SW480 (cell line): Measurements from ENCODE around the gene CAPN1.
"Not testable (repeated sequence)": the region's sequence is repeated elsewhere in the genome, so short reads cannot be mapped to it uniquely, and the experiment has no call there.

Source experiments
- DNase-seq: peaks from one replicate; pipeline ENCODE4 v3.0.0-alpha.2; 2016; ENCODE audit warnings: low spot score

CAPN1 gene

DNA sequence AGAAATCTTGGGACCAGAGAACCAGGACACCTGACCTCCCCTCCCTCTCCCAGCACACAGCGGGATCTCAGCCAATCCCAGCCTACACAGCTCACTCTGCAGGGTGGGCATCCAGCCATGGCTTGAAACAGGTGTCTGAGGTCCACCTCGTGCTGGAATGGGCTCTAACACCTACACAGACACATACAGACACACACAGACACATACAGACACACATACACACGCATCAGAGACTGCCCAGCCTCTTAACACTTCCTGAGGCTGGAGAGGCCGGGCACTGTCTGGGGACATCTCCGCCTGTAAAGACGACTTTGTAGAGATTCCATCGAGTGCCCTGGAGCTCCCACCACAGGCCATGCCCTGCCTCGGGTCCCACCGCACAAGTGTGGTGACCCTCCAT lies 36.7 kb downstream of the CAPN1 start:
- no peak for DNase-seq

DNA sequence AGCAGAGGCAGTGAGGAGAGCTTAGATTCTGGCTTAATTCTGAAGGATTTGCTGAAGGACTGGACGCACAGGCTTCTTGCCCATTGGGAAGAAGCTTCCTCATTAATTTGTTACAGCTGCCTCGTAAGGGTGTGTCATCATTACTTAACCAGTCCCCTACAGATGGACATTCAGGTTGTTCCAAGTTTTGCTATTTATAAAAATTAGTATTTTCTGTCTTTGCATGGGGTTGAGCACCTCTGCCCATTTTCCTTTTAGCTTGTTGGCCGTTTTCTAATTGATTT lies 38.1 kb downstream of the CAPN1 start:
- DNase-seq = no peak

DNA sequence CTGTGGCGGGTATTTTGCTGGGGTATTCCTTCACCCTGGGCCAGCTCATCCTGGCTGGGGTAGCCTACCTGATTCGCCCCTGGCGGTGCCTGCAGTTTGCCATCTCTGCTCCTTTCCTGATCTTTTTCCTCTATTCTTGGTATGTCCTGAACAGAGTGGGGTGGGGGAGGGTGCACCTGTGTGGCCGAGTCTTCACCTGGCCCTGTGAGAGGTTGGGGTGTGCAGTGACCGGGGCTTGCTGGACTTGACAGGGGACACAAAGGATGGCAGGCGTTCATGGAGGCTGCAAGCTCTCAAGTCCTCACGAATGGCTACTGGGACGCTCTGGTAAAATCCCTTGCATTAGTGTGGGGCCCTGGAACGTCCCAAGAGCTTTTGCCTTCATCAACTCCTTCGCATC lies 39.3 kb downstream of the CAPN1 start:
- no peak for DNase-seq

- no peak for DNase-seq
Measured at GRCh38 chr11:65223011-65223410, 41.3 kb downstream of the CAPN1 start.

DNA sequence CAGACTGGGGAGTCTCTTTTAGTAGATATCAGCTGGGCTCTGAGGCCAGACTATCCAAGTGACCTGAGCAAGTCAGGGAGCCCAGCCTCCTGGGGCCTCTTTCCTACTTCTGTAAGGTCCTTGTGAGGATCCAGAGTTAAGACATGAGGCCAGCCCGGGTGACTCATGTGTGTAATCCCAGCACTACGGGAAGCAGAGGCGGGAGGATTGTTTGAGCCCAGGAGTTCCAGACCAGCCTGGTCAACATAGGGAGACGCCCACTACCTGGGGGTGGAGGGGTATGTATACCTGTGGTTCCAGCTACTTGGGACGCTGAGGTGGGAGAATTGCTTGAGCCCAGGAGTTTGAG lies 43.2 kb downstream of the CAPN1 start:
- DNase-seq = no peak

GRCh38 chr11:65225279-65226102 lies 43.8 kb downstream of the CAPN1 start:
- no peak for DNase-seq

DNA sequence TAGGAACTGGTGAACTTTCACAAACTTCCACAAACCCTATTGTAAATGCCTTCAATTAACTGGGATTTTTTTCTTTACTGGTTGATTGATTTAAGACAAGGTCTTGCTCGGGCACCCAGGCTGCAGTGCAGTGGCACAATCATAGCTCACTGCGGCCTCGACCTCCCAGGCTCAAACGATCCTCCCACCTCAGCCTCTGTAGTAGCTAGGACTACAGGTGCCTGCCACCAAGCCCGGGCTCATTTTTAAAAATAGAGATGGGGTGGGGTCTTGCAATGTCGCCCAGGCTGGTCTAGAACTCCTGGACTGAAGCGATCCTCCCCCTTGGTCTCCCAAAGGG lies 44.3 kb downstream of the CAPN1 start:
- DNase-seq = no peak

GRCh38 chr11:65227879-65228278 lies 46.2 kb downstream of the CAPN1 start:
- DNase-seq = no peak

GRCh38 chr11:65236194-65237059 lies 54.7 kb downstream of the CAPN1 start:
- no peak for DNase-seq

DNA sequence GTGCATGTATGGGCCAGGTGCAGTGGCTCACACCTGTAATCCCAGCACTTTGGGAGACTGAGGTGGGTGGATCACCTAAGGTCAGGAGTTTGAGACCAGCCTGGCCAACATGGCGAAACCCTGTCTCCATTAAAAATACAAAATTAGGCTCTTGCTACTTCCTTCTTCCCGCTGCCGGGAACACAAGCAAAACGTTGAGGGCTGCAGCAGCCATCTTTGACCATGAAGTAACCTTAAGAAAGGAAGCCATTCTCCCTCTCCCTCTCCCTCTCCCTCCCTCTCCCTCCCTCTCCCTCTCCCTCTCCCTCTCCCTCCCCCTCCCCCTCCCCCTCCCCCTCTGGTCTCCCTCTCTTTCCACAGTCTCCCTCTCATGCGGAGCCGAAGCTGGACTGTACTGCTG lies 56.6 kb downstream of the CAPN1 start:
- DNase-seq = not testable (repeated sequence)

DNA sequence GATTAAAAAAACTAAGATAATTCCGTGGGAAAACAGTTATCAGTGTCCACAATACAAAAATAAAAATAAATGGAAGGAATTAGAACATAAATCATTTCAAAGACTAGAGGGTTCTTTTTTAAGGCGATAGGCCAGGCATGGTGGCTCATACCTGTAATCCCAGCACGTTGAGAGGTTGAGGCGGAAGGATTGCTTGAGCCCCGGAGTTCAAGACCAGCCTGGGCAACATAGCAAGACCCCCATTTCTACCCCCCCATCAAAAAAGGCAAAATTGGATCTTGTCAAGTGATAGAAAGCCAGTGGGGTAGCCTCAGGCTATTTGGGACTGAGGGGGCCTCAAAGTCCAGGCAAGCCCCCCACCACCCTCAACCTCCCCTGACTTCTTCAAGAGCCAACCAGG lies 59.4 kb downstream of the CAPN1 start:
- DNase-seq = no peak

GRCh38 chr11:65241692-65242091 lies 60.0 kb downstream of the CAPN1 start:
- no peak for DNase-seq

GRCh38 chr11:65242389-65242788 lies 60.7 kb downstream of the CAPN1 start:
- DNase-seq = no peak

GRCh38 chr11:65243797-65244196 lies 62.1 kb downstream of the CAPN1 start:
- no peak for DNase-seq

DNA sequence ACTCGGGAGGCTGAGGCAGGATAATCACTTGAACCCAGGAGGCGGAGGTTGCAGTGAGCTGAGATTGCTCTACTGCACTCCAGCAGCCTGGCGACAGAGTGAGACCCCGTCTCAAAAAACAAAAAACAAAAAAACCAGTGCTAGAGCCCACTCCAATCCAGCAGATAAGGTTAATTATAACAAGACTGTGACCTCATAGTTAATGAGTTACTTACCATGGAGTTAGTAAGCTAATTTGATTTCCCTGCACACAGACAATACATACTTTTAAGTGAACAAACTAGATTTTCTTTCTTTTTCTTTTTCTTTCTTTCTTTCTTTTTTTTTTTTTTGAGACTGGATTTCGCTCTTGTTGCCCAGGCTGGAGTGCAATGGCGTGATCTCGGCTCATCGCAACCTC lies 63.3 kb downstream of the CAPN1 start:
- not testable (repeated sequence) for DNase-seq

DNA sequence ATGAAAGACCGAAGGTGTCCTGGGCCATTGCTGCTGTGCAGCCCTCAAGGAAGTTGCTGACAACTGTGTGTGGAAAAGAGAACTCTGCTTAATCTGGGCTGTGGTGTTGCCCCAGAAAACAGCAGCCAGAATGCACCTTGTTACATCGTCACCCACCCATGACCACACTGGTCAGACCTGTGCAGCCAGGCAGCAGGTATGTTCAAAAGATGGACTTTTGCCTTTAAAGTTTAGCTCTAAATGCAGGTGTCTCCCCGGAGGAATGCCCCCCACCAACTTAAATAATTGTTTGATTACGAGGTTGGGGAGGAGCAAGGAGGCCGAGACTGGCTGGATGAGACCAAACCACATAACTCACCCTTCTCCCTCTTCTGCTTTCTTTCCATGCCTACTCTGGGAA lies 64.8 kb downstream of the CAPN1 start:
- no peak for DNase-seq

GRCh38 chr11:65248184-65248710 lies 66.5 kb downstream of the CAPN1 start:
- DNase-seq = not testable (repeated sequence)

DNA sequence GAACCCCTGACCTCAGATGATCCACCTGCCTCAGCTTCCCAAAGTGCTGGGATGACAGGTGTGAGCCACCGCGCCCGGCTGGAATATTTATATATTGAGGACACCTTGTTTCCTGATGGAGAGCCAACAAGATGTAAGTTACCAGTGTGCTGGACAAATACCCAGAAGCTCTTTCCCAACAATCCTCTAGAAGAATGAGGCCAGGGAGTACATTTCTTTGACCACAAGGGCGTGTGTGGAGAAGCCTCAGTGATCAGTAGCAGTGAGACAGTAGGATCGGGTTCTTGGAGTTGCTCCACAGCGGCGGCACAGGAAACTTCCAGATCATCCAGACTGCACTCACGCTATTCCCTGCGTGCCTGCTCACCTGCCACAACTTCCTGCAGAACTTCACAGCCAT lies 69.7 kb downstream of the CAPN1 start:
- DNase-seq = no peak

GRCh38 chr11:65254724-65255123 lies 73.0 kb downstream of the CAPN1 start:
- DNase-seq = no peak

- no peak for DNase-seq
Measured at GRCh38 chr11:65258988-65259387, 77.3 kb downstream of the CAPN1 start.

DNA sequence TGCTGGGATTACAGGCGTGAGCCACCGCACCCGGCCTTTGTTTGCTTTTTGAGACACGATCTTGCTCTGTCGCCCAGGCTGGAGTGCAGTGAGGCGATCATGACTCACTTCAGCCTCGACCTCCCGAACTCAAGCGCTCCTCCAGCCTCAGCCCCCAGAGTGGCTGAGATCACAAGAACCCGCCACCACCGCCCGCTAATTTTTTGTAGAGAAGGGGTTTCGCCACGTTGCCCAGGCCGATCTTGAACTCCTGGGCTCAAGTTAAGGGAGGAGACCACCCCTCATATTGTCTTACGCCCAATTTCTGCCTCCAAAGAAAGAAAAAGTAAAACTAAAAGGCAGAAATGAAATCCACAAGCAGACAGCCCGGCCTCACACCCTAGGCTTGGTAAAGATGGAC lies 78.6 kb downstream of the CAPN1 start:
- DNase-seq = no peak

GRCh38 chr11:65260756-65261590 lies 79.2 kb downstream of the CAPN1 start:
- DNase-seq = peak; percentile 41
